HCT116 (cell line): ENCODE results near the gene PEF1. TPM values are rescaled to one million over a fixed set of nuclear protein-coding genes. Genes with fewer than 3 reads are reported as not detected.

Experiments used
- ATAC-seq: fragments of 200-7000 bp; cut with Tn5 transposase; 2 replicates; pipeline ENCODE4 v1.9.1; 2020; ENCODE audit warnings: mild to moderate bottlenecking, moderate library complexity
- BruUV-seq: library from RNA; stranded (reverse); fragments of 400-500 nt; replicated peaks from 2 replicates; lab custom pipeline; 2021; lab: Mats Ljungman, UMichigan
- CTCF ChIA-PET: fragments of 300-600 bp; sonication (Branson Sonifier 250); formaldehyde crosslinking; loops from one replicate; lab custom pipeline; 2021; ENCODE audit warnings: antibody characterized with exemption; lab: Charles Lee
- POLR2A ChIA-PET: fragments of 300-600, 350-600 bp; sonication (Branson Sonifier 250); formaldehyde crosslinking; loops from one replicate; lab custom pipeline; 2021; ENCODE audit warnings: antibody characterized with exemption; lab: Charles Lee
- RAD21 ChIA-PET, 2 experiments: fragments of 300-600 bp; sonication (Branson Sonifier 250); formaldehyde crosslinking; loops; one replicate each; lab custom pipeline; 2023; ENCODE audit warnings: low total read pairs in 2 of 2; ENCODE audit not compliant: uncharacterized antibody in 2 of 2, unreplicated experiment in 2 of 2, low non-redundant PET in 1 of 2; lab: Charles Lee
- DNase-seq: peaks from one replicate; pipeline ENCODE4 v3.0.0-alpha.2; 2010; ENCODE audit warnings: low read depth, low spot score
- H2AFZ ChIP-seq: fragments of 200-600 bp; shearing (Covaris generic), sonication (generic); 2 replicates; pipeline ENCODE4 v1.6.1; 2017; ENCODE audit warnings: low read depth, mixed run types, mixed read lengths, antibody characterized with exemption, low read length; ENCODE audit not compliant: poor library complexity, severe bottlenecking
- H3K27ac ChIP-seq: 2 replicates; pipeline ENCODE4 v1.5.1; 2012; ENCODE audit warnings: low read depth, low read length
- H3K27me3 ChIP-seq: fragments of 200-600 bp; sonication (generic); 2 replicates; pipeline ENCODE4 v1.6.1; 2016; ENCODE audit warnings: mixed run types, low read length, mixed read lengths; ENCODE audit not compliant: insufficient read depth
- H3K36me3 ChIP-seq, 2 experiments: fragments of 200-500 bp in 1 of 2; fragments of 200-600 bp in 1 of 2; sonication (Bioruptor generic) in 1 of 2; sonication (generic) in 1 of 2; 2 replicates each; pipeline versions ENCODE4 v1.5.1 to v1.6.1; 2014 to 2016; ENCODE audit warnings: low read length in 2 of 2, inconsistent platforms in 1 of 2, mixed read lengths in 1 of 2, mixed run types in 1 of 2; ENCODE audit not compliant: insufficient read depth in 2 of 2, control insufficient read depth in 1 of 2
- H3K4me1 ChIP-seq, 2 experiments: fragments of 200-600 bp in 1 of 2; sonication (generic) in 1 of 2; 2 replicates each; pipeline versions ENCODE4 v1.5.1 to v1.6.1; 2012 to 2017; ENCODE audit warnings: low read length in 2 of 2, inconsistent platforms in 1 of 2, mild to moderate bottlenecking in 1 of 2, mixed read lengths in 1 of 2, mixed run types in 1 of 2, moderate library complexity in 1 of 2; ENCODE audit not compliant: insufficient read depth in 2 of 2, control insufficient read depth in 1 of 2
- H3K4me2 ChIP-seq: fragments of 200-600 bp; sonication (generic); 2 replicates; pipeline ENCODE4 v1.6.1; 2017; ENCODE audit warnings: mixed run types, low read length, mixed read lengths
- H3K4me3 ChIP-seq, 2 experiments: fragments of 200-600 bp in 1 of 2; sonication (generic) in 1 of 2; replicated peaks in 1 of 2; 2 replicates each; pipeline ENCODE4 v1.5.1; 2011 to 2016; ENCODE audit warnings: low read length in 2 of 2, control low read depth in 1 of 2, low read depth in 1 of 2, mild to moderate bottlenecking in 1 of 2, mixed read lengths in 1 of 2, mixed run types in 1 of 2
- H3K79me2 ChIP-seq: fragments of 200-600 bp; sonication (generic); 2 replicates; pipeline ENCODE4 v1.6.1; 2017; ENCODE audit warnings: mild to moderate bottlenecking, mixed run types, low read length, moderate library complexity, mixed read lengths; ENCODE audit not compliant: insufficient read depth
- H3K9ac ChIP-seq: fragments of 200-600 bp; sonication (generic); 2 replicates; pipeline ENCODE4 v1.6.1; 2016; ENCODE audit warnings: low read length, mixed read lengths
- H3K9me2 ChIP-seq: fragments of 200-600 bp; sonication (generic), shearing (Covaris generic); 2 replicates; pipeline ENCODE4 v1.6.1; 2017; ENCODE audit warnings: mixed run types, mild to moderate bottlenecking, moderate library complexity; ENCODE audit not compliant: insufficient read depth
- H3K9me3 ChIP-seq, 2 experiments: fragments of 200-500 bp in 1 of 2; fragments of 200-600 bp in 1 of 2; sonication (Bioruptor generic) in 1 of 2; sonication (generic) in 1 of 2; 2 replicates each; pipeline ENCODE4 v1.6.1; 2014 to 2017; ENCODE audit warnings: low read length in 2 of 2, mixed read lengths in 2 of 2, inconsistent platforms in 1 of 2, low read depth in 1 of 2, mild to moderate bottlenecking in 1 of 2, mixed run types in 1 of 2, moderate library complexity in 1 of 2; ENCODE audit not compliant: control insufficient read depth in 1 of 2, insufficient read depth in 1 of 2
- H4K20me1 ChIP-seq: fragments of 200-600 bp; sonication (generic), shearing (Covaris generic); 2 replicates; pipeline ENCODE4 v1.6.1; 2017; ENCODE audit warnings: mixed run types, mild to moderate bottlenecking, moderate library complexity; ENCODE audit not compliant: insufficient read depth
- CBX3 ChIP-seq: IDR thresholded peaks from 2 replicates; pipeline ENCODE4 v1.6.1; 2012; ENCODE audit warnings: low read depth
- EGR1 ChIP-seq: IDR thresholded peaks from 2 replicates; pipeline ENCODE4 v1.6.1; 2012; ENCODE audit warnings: low read depth
- ELF1 ChIP-seq: IDR thresholded peaks from 2 replicates; pipeline ENCODE4 v1.6.1; 2012; ENCODE audit warnings: low read depth, borderline replicate concordance
- EZH2phosphoT487 ChIP-seq: fragments of 200-600 bp; IDR thresholded peaks from 2 replicates; pipeline ENCODE4 v1.6.1; 2018; ENCODE audit warnings: antibody characterized with exemption, borderline replicate concordance
- FOSL1 ChIP-seq: IDR thresholded peaks from 2 replicates; pipeline ENCODE4 v1.6.1; 2012; ENCODE audit warnings: low read depth
- JUND ChIP-seq: IDR thresholded peaks from 2 replicates; pipeline ENCODE4 v1.6.1; 2012
- POLR2A ChIP-seq: IDR thresholded peaks from 2 replicates; pipeline ENCODE4 v1.7.0; 2011; ENCODE audit warnings: borderline replicate concordance; ENCODE audit not compliant: insufficient read depth, insufficient read length; ENCODE audit errors: extremely low read depth
- POLR2AphosphoS5 ChIP-seq: IDR thresholded peaks from 2 replicates; pipeline ENCODE4 v1.6.1; 2011; ENCODE audit warnings: mild to moderate bottlenecking, low read depth, low read length, moderate library complexity
- RAD21 ChIP-seq: IDR thresholded peaks from 2 replicates; pipeline ENCODE4 v1.6.1; 2012; ENCODE audit warnings: low read depth, mild to moderate bottlenecking
- REST ChIP-seq: IDR thresholded peaks from 2 replicates; pipeline ENCODE4 v1.6.1; 2012; ENCODE audit warnings: low read depth
- SP1 ChIP-seq: IDR thresholded peaks from 2 replicates; pipeline ENCODE4 v1.6.1; 2012; ENCODE audit warnings: low read depth
- SRF ChIP-seq: IDR thresholded peaks from 2 replicates; pipeline ENCODE4 v1.6.1; 2012; ENCODE audit warnings: low read depth
- TCF7L2 ChIP-seq: IDR thresholded peaks from 2 replicates; pipeline ENCODE4 v1.7.0; 2011; ENCODE audit warnings: borderline replicate concordance, inconsistent platforms; ENCODE audit not compliant: insufficient read depth, insufficient read length; ENCODE audit errors: extremely low read depth
- ZBTB33 ChIP-seq: IDR thresholded peaks from 2 replicates; pipeline ENCODE4 v1.6.1; 2011; ENCODE audit warnings: mild to moderate bottlenecking, low read length, moderate library complexity; ENCODE audit not compliant: insufficient replicate concordance; ENCODE audit errors: extremely low read depth
- ZFX ChIP-seq: fragments of 450-650 bp; IDR thresholded peaks from 2 replicates; pipeline ENCODE4 v1.6.1; 2017
- intact Hi-C: fragments of 100-400 bp; cut with micrococcal nuclease; formaldehyde crosslinking; loops from 2 replicates; pipeline ENCODE4 v1.10.0; 2022
- total RNA-seq: library from RNA; stranded (reverse); gene quantifications from one replicate; pipeline ENCODE4 v1.2.1, GENCODE V29; 2021; ENCODE audit not compliant: unreplicated experiment
- TF ChIP-seq, protein P1 (sequence below): IDR thresholded peaks from 2 replicates; pipeline ENCODE4 v1.6.1; 2012
- TF ChIP-seq, protein P2 (sequence below): IDR thresholded peaks from 2 replicates; pipeline ENCODE4 v1.6.1; 2012
- TF ChIP-seq, protein P3 (sequence below), 3 experiments: fragments of 200-600 bp in 1 of 3; sonication (generic) in 1 of 3; IDR thresholded peaks in 2 of 3; conservative IDR thresholded peaks in 1 of 3; 2 replicates each; pipeline ENCODE4 v1.5.1; 2012 to 2017; ENCODE audit warnings: low read depth in 2 of 3, low read length in 2 of 3, antibody characterized with exemption in 1 of 3, borderline replicate concordance in 1 of 3, control low read depth in 1 of 3, mild to moderate bottlenecking in 1 of 3, mixed read lengths in 1 of 3, mixed run types in 1 of 3, moderate library complexity in 1 of 3; ENCODE audit not compliant: insufficient read depth in 1 of 3

PEF1 gene
- total RNA-seq, 1 experiment from 2014 or later: 37.6 TPM

- CTCF ChIA-PET: no interaction called here
- Histone ChIP-seq H3K36me3 (no peaks in the 10 kb centered on the region), H3K27me3 (no peaks in the 10 kb centered on the region), H3K9me2 (no peaks in the 10 kb centered on the region), H3K4me1 (peaks cover 0 to 1% of the 10 kb centered on the region in 2 experiments; a peak in 1 of 4 replicates), H3K79me2 (no peaks in the 10 kb centered on the region), H4K20me1 (no peaks in the 10 kb centered on the region), H2AFZ (no peak overlapping the region), H3K27ac (no peak overlapping the region), H3K9me3 (no peaks in the 10 kb centered on the region), H3K4me3 (no peak overlapping the region), H3K9ac (no peak overlapping the region), H3K4me2 (no peak overlapping the region)
- intact Hi-C loops: no loop called here
- TF ChIP-seq POLR2A: no peak
- TF ChIP-seq SRF: no peak
- TF ChIP-seq, protein P1, sequence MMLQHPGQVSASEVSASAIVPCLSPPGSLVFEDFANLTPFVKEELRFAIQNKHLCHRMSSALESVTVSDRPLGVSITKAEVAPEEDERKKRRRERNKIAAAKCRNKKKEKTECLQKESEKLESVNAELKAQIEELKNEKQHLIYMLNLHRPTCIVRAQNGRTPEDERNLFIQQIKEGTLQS: no peak
- TF ChIP-seq ZBTB33: no peak
- TF ChIP-seq REST: no peak
- no peak for TF ChIP-seq POLR2AphosphoS5
- no peak for TF ChIP-seq EGR1
- TF ChIP-seq ELF1: no peak
- TF ChIP-seq ZFX: no peak
- no peak for TF ChIP-seq FOSL1
- no peak for TF ChIP-seq RAD21
- no peak for TF ChIP-seq CBX3
- no peak for TF ChIP-seq SP1
- no peak for TF ChIP-seq TCF7L2
- no peak for TF ChIP-seq JUND
- TF ChIP-seq, protein P2, sequence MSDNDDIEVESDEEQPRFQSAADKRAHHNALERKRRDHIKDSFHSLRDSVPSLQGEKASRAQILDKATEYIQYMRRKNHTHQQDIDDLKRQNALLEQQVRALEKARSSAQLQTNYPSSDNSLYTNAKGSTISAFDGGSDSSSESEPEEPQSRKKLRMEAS: no peak
- no peak for TF ChIP-seq EZH2phosphoT487
- TF ChIP-seq, protein P3, sequence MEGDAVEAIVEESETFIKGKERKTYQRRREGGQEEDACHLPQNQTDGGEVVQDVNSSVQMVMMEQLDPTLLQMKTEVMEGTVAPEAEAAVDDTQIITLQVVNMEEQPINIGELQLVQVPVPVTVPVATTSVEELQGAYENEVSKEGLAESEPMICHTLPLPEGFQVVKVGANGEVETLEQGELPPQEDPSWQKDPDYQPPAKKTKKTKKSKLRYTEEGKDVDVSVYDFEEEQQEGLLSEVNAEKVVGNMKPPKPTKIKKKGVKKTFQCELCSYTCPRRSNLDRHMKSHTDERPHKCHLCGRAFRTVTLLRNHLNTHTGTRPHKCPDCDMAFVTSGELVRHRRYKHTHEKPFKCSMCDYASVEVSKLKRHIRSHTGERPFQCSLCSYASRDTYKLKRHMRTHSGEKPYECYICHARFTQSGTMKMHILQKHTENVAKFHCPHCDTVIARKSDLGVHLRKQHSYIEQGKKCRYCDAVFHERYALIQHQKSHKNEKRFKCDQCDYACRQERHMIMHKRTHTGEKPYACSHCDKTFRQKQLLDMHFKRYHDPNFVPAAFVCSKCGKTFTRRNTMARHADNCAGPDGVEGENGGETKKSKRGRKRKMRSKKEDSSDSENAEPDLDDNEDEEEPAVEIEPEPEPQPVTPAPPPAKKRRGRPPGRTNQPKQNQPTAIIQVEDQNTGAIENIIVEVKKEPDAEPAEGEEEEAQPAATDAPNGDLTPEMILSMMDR (IDR thresholded peaks at IDR 0.05 in 2 of 3, conservative IDR thresholded peaks at IDR 0.05 in 1 of 3; ENCODE audit: borderline replicate concordance in 1 of 3, insufficient read depth in 1 of 3, low read depth in 2 of 3, low read length in 2 of 3): no peak
- POLR2A ChIA-PET: no interaction called here
- ATAC-seq: no peak
- BruUV-seq: no TSS peak
- DNase-seq: no peak
- RAD21 ChIA-PET: interaction anchor here in 1 of 2 experiments (0.7 kb wide), 1 partner anchor 138 kb away, joined by 3 read pairs; no protein-coding TSS in a partner anchor
Measured at GRCh38 chr1:31651089-31651420, 6.4 kb upstream of the PEF1 start.
